ENCODE data around the gene ATF4.

The ATF4 gene

DNA sequence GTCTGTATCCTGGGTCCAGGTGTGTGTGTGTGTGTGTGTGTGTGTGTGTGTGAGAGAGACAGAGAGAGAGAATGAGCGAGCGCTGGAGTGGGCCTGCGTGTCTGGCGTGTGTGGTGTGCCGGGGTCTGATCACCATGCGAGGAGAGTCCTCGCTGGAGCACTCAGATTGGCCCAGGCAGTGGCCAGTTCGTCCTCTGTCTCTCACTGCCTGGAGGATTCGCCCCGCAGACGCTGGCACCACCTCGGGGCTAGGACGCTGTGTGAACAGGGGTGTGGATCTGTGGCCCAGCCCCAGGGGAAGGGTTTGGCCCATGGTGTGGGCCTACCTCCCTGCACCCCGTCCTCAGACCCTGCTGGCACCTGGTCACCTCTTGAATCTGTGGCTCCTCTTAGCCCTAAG is 38.6 kb downstream of the ATF4 start:
- H3K4me1 ChIP-seq (ENCODE audit: control insufficient read depth, insufficient read depth, low read length), result no peaks in the 10 kb centered on the region
- H3K4me3 ChIP-seq (ENCODE audit: low read length), result no peak overlapping the region
- peaks cover 51% of the 10 kb centered on the region for H3K27me3 ChIP-seq (ENCODE audit: control insufficient read depth, insufficient read depth, low read length)
- no peaks in the 10 kb centered on the region for H3K36me3 ChIP-seq (ENCODE audit: control insufficient read depth, insufficient read depth, low read length)
- no peaks in the 10 kb centered on the region for H3K9me3 ChIP-seq (ENCODE audit: control insufficient read depth, low read length)
- H3K9ac ChIP-seq (ENCODE audit: low read length), result no peak overlapping the region

GRCh38 chr22:39559456-39560105 is 39.2 kb downstream of the ATF4 start:
- H3K4me1 ChIP-seq (ENCODE audit: control insufficient read depth, insufficient read depth, low read length), result no peaks in the 10 kb centered on the region
- H3K9ac ChIP-seq (ENCODE audit: low read length), result no peak overlapping the region
- H3K27me3 ChIP-seq (ENCODE audit: control insufficient read depth, insufficient read depth, low read length), result peaks cover 51% of the 10 kb centered on the region
- no peaks in the 10 kb centered on the region for H3K36me3 ChIP-seq (ENCODE audit: control insufficient read depth, insufficient read depth, low read length)
- H3K4me3 ChIP-seq (ENCODE audit: low read length), result no peak overlapping the region
- no peaks in the 10 kb centered on the region for H3K9me3 ChIP-seq (ENCODE audit: control insufficient read depth, low read length)

DNA sequence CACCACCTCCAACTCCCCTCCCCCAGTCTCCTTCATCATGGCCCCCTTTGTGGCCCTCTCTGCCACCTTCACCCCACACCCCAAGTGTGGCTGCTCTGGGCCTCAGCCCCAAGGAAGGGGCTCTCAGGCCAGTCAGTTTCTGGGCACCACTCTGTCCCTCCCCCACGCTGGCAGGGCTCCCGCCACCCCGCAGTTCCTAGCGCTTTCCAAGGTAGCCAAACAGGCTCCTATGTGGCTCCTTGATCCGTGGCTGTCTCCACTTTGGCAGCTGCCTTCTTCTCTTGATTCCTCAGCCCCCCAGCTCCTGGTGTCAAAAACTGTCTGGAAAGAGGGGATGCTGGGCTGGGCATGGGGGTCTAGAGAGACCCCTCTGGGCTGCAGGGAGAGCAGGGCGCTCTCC is 39.8 kb downstream of the ATF4 start:
- Histone ChIP-seq H3K9me3 (ENCODE audit: control insufficient read depth, low read length) (no peaks in the 10 kb centered on the region), H3K27me3 (ENCODE audit: control insufficient read depth, insufficient read depth, low read length) (peaks cover 51% of the 10 kb centered on the region), H3K4me1 (ENCODE audit: control insufficient read depth, insufficient read depth, low read length) (no peaks in the 10 kb centered on the region), H3K4me3 (ENCODE audit: low read length) (no peak overlapping the region), H3K9ac (ENCODE audit: low read length) (no peak overlapping the region), H3K36me3 (ENCODE audit: control insufficient read depth, insufficient read depth, low read length) (no peaks in the 10 kb centered on the region)

GRCh38 chr22:39562839-39563489 is 42.6 kb downstream of the ATF4 start:
- Histone ChIP-seq H3K4me1 (ENCODE audit: control insufficient read depth, insufficient read depth, low read length) (no peaks in the 10 kb centered on the region), H3K4me3 (ENCODE audit: low read length) (no peak overlapping the region), H3K36me3 (ENCODE audit: control insufficient read depth, insufficient read depth, low read length) (no peaks in the 10 kb centered on the region), H3K9ac (ENCODE audit: low read length) (no peak overlapping the region), H3K27me3 (ENCODE audit: control insufficient read depth, insufficient read depth, low read length) (peaks cover 28% of the 10 kb centered on the region), H3K9me3 (ENCODE audit: control insufficient read depth, low read length) (no peaks in the 10 kb centered on the region)

DNA sequence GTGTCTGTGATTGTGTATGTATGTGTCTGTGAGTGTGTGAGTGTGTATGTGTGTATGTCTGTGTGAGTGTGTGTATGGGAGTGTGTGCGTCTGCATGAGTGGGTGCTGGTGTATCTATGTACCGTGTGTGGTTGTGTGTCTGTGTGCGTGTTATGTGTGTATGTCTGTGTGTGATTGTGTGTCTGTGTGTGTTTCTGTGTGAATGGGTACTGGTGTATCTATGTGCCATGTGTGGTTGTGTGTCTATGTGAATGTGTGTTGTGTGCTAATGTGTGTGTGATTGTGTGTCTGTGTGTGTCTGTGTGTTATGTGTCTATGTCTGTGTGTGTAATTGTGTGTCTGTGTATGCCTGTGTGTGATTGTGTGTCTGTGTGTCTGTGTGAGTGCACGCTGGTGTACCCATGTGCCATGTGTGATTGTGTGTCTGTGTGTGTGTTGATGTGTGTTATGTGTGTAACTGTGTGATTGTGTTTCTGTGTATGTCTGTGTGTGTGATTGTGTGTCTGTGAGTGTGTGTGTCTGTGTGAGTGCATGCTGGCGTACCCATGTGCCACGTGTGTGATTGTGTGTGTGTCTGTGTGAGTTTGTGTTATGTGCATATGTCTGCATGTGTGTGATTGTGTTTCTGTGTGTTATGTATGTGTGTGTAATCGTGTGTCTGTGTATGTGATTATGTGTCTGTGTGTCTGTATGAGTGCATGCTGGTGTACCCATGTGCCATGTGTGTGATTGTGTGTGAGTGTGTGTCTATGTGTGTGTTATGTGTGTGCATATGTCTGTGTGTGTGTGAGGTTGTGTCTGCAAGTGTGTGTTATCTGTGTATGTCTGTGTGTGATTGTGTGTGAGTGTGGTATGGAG is 43.4 kb downstream of the ATF4 start:
- Histone ChIP-seq H3K9ac (ENCODE audit: low read length) (no peak overlapping the region), H3K4me3 (ENCODE audit: low read length) (no peak overlapping the region), H3K4me1 (ENCODE audit: control insufficient read depth, insufficient read depth, low read length) (no peaks in the 10 kb centered on the region), H3K9me3 (ENCODE audit: control insufficient read depth, low read length) (no peaks in the 10 kb centered on the region), H3K36me3 (ENCODE audit: control insufficient read depth, insufficient read depth, low read length) (no peaks in the 10 kb centered on the region), H3K27me3 (ENCODE audit: control insufficient read depth, insufficient read depth, low read length) (peaks cover 19% of the 10 kb centered on the region)

- no peak overlapping the region for H3K9ac ChIP-seq (ENCODE audit: low read length)
- H3K9me3 ChIP-seq (ENCODE audit: control insufficient read depth, low read length), result no peaks in the 10 kb centered on the region
- H3K36me3 ChIP-seq (ENCODE audit: control insufficient read depth, insufficient read depth, low read length), result no peaks in the 10 kb centered on the region
- no peaks in the 10 kb centered on the region for H3K4me1 ChIP-seq (ENCODE audit: control insufficient read depth, insufficient read depth, low read length)
- H3K4me3 ChIP-seq (ENCODE audit: low read length), result no peak overlapping the region
- peaks cover 2% of the 10 kb centered on the region for H3K27me3 ChIP-seq (ENCODE audit: control insufficient read depth, insufficient read depth, low read length)
Observed at GRCh38 chr22:39565414-39565944, 45.1 kb downstream of the ATF4 start.

GRCh38 chr22:39567135-39567946 is 47.0 kb downstream of the ATF4 start:
- no peaks in the 10 kb centered on the region for H3K36me3 ChIP-seq (ENCODE audit: control insufficient read depth, insufficient read depth, low read length)
- H3K4me3 ChIP-seq (ENCODE audit: low read length), result no peak overlapping the region
- no peaks in the 10 kb centered on the region for H3K9me3 ChIP-seq (ENCODE audit: control insufficient read depth, low read length)
- no peaks in the 10 kb centered on the region for H3K4me1 ChIP-seq (ENCODE audit: control insufficient read depth, insufficient read depth, low read length)
- no peaks in the 10 kb centered on the region for H3K27me3 ChIP-seq (ENCODE audit: control insufficient read depth, insufficient read depth, low read length)
- no peak overlapping the region for H3K9ac ChIP-seq (ENCODE audit: low read length)

DNA sequence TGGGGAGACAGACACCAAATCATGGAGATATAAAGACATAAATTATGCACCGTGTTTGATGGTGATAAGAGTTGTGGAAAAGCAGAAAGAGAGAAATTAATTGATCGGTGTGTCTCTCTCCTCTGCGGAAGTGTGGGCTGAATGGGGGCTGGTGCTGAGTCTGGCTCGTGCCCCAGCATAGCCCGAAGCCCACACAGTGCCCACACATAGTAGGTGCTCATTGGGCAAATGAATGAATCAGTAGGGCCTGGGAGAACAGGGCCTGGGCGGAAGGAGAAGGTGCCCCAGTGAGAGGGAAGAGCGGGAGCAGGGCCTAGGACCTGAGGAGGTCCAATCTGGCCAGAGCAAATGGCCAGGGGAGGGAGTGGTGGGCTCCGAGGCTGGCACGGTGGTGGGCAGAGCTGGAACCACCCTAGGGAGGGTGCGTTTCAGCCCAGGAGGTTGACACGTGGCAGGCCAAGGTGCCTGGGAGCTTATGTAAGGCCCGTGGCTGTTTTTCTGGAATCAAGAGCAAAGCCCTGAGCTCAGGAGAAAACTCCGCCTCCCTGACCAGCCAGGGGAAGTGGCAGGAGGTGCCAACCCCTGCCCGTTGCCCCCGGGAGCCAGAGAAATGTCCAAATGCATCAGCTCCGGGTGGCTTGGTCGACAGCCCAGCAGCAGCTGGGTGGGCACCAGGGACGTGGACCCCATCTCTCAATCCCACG is 48.1 kb downstream of the ATF4 start:
- Histone ChIP-seq H3K9ac (ENCODE audit: low read length) (no peak overlapping the region), H3K9me3 (ENCODE audit: control insufficient read depth, low read length) (no peaks in the 10 kb centered on the region), H3K27me3 (ENCODE audit: control insufficient read depth, insufficient read depth, low read length) (no peaks in the 10 kb centered on the region)

DNA sequence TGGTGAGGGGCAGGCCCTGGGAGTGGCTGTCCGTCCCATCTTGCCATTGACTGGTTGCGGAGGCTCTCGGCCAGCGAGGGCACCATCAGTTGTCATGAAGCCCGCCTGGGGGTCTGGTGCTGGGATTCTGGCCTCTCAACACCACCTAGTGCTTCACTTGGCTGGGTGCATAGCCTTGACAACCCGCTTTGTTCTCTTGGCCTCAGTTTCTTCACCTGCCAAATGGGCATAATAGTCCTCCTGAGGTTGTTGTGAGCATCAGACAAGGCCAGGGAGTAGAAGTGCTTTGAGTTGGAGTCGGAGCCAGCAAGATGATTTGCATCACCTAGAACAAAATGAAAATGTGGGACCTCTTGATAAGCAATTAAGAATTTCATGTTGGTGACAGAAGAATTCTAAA is 48.7 kb downstream of the ATF4 start:
- Histone ChIP-seq H3K9ac (ENCODE audit: low read length) (no peak overlapping the region), H3K27me3 (ENCODE audit: control insufficient read depth, insufficient read depth, low read length) (no peaks in the 10 kb centered on the region), H3K9me3 (ENCODE audit: control insufficient read depth, low read length) (no peaks in the 10 kb centered on the region), H3K4me1 (ENCODE audit: control insufficient read depth, insufficient read depth, low read length) (no peaks in the 10 kb centered on the region), H3K4me3 (ENCODE audit: low read length) (no peak overlapping the region), H3K36me3 (ENCODE audit: control insufficient read depth, insufficient read depth, low read length) (no peaks in the 10 kb centered on the region)

More for the DNA sequence above, 48.1 kb downstream of the ATF4 start:
- Histone ChIP-seq H3K4me1 (ENCODE audit: control insufficient read depth, insufficient read depth, low read length) (no peaks in the 10 kb centered on the region), H3K36me3 (ENCODE audit: control insufficient read depth, insufficient read depth, low read length) (no peaks in the 10 kb centered on the region), H3K4me3 (ENCODE audit: low read length) (no peak overlapping the region)

DNA sequence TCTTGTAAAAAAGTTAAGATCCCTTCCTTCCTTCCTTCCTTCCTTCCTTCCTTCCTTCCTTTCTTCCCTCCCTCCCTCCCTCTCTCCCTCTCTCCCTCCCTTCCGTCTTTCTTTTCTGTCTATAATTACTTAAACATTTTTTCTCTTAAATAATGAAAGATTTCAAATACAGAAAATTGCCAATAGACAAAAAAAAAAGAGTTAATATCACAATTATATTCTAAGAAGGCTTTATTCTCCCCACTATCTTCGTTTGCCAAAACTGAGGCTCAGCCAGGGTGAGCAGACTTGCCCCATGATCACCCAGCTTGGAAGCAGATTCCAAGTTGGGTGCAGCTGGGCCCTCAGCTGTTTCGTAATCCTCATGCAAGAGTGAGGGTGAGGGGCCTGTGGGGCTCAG is 49.9 kb downstream of the ATF4 start:
- Histone ChIP-seq H3K4me1 (ENCODE audit: control insufficient read depth, insufficient read depth, low read length) (no peaks in the 10 kb centered on the region), H3K9me3 (ENCODE audit: control insufficient read depth, low read length) (no peaks in the 10 kb centered on the region), H3K27me3 (ENCODE audit: control insufficient read depth, insufficient read depth, low read length) (no peaks in the 10 kb centered on the region), H3K9ac (ENCODE audit: low read length) (no peak overlapping the region), H3K4me3 (ENCODE audit: low read length) (no peak overlapping the region), H3K36me3 (ENCODE audit: control insufficient read depth, insufficient read depth, low read length) (no peaks in the 10 kb centered on the region)

GRCh38 chr22:39570665-39571064 is 50.3 kb downstream of the ATF4 start, which contains the start of gene CACNA1I:
Gene CACNA1I (plus strand): TSS chr22:39570753. CDS start chr22:39570753, 0 bp downstream.
- H3K9ac ChIP-seq (ENCODE audit: low read length), result no peak within 1 kb of the TSS
- H3K36me3 ChIP-seq (ENCODE audit: control insufficient read depth, insufficient read depth, low read length), result no peaks in the 10 kb centered on the region
- H3K9me3 ChIP-seq (ENCODE audit: control insufficient read depth, low read length), result no peaks in the 10 kb centered on the region
- no peak within 1 kb of the TSS for H3K4me3 ChIP-seq (ENCODE audit: low read length)
- no peaks in the 10 kb centered on the region for H3K4me1 ChIP-seq (ENCODE audit: control insufficient read depth, insufficient read depth, low read length)
- H3K27me3 ChIP-seq (ENCODE audit: control insufficient read depth, insufficient read depth, low read length), result no peaks in the 10 kb centered on the region

All from mucosa of stomach (tissue), 1 donor.